Neural progenitor cell (in vitro differentiated cells): Measurements from ENCODE around the gene DRC3.

ENCODE experiments used
- CTCF ChIP-seq: fragments of 200-600 bp; sonication (generic); IDR thresholded peaks from 2 replicates; pipeline ENCODE4 v1.5.1; 2017; ENCODE audit warnings: antibody characterized with exemption, mild to moderate bottlenecking
- EZH2 ChIP-seq: fragments of 200-600 bp; sonication (generic); IDR thresholded peaks from 2 replicates; pipeline ENCODE4 v1.6.1; 2017; ENCODE audit warnings: antibody characterized with exemption, mild to moderate bottlenecking, moderate library complexity

- TF ChIP-seq CTCF (no peak), EZH2 (no peak)
Measured at GRCh38 chr17:17981330-17981729, 8.7 kb downstream of the DRC3 start.
